ENCODE results near the gene CD69. TPM values are rescaled to one million over a fixed set of nuclear protein-coding genes. Genes with fewer than 3 reads are reported as not detected.
A peak's percentile ranks its signal among the peaks of the same experiment; 100 is the strongest.

Gene CD69
- total RNA-seq, 1 donor from 2014 or later = 0.18 TPM

GRCh38 chr12:9742661-9743060 lies 18.0 kb downstream of the CD69 start:
- H3K4me3 Mint-ChIP-seq (ENCODE audit: unreplicated experiment) = no peak overlapping the region
- FAIRE-seq (no peak), DNase-seq (ENCODE audit: low read depth) (no peak)
- Histone ChIP-seq H4K20me1 (ENCODE audit: insufficient read depth, low read length) (no peaks in the 10 kb centered on the region), H3K36me3 (ENCODE audit: insufficient read depth, low read length) (no peaks in the 10 kb centered on the region), H3K9me3 (ENCODE audit: insufficient read depth, low read depth, low read length) (no peaks in the 10 kb centered on the region), H3K79me2 (ENCODE audit: insufficient read depth, low read length) (no peaks in the 10 kb centered on the region), H3K4me1 (ENCODE audit: insufficient read depth, low read length) (no peaks in the 10 kb centered on the region), H3K9ac (ENCODE audit: low read length) (no peak overlapping the region), H2AFZ (ENCODE audit: low read depth, low read length) (no peak overlapping the region), H3K27ac (ENCODE audit: low read depth, low read length) (no peak overlapping the region), H3K4me2 (ENCODE audit: low read length) (no peak overlapping the region), H3K27me3 (ENCODE audit: insufficient read depth, low read length) (peaks cover 2% of the 10 kb centered on the region), H3K4me3 (ENCODE audit: insufficient read depth, low read depth, low read length) (no peak overlapping the region)
- TF ChIP-seq CTCF (IDR thresholded peaks at IDR 0.05; ENCODE audit: insufficient read depth, low read depth, low read length) (no peak), EZH2 (IDR thresholded peaks at IDR 0.05; ENCODE audit: insufficient read depth, low read length) (no peak)
- no peaks in the 10 kb centered on the region for H3K36me3 Mint-ChIP-seq (ENCODE audit: low read depth, unreplicated experiment)
- no peaks in the 10 kb centered on the region for H3K9me3 Mint-ChIP-seq (ENCODE audit: unreplicated experiment)
- no peak overlapping the region for H3K27ac Mint-ChIP-seq (ENCODE audit: unreplicated experiment)
- H3K27me3 Mint-ChIP-seq (ENCODE audit: low read depth, unreplicated experiment) = no peaks in the 10 kb centered on the region
- peaks cover 2% of the 10 kb centered on the region for H3K4me1 Mint-ChIP-seq (ENCODE audit: low read depth, unreplicated experiment)

GRCh38 chr12:9741726-9742125 lies 19.0 kb downstream of the CD69 start:
- Histone ChIP-seq H3K27me3 (ENCODE audit: insufficient read depth, low read length) (peaks cover 2% of the 10 kb centered on the region), H3K4me2 (ENCODE audit: low read length) (no peak overlapping the region), H3K4me3 (ENCODE audit: insufficient read depth, low read depth, low read length) (no peak overlapping the region), H3K9me3 (ENCODE audit: insufficient read depth, low read depth, low read length) (no peaks in the 10 kb centered on the region), H3K27ac (ENCODE audit: low read depth, low read length) (no peak overlapping the region), H4K20me1 (ENCODE audit: insufficient read depth, low read length) (no peaks in the 10 kb centered on the region), H3K9ac (ENCODE audit: low read length) (no peak overlapping the region), H3K4me1 (ENCODE audit: insufficient read depth, low read length) (no peaks in the 10 kb centered on the region), H3K36me3 (ENCODE audit: insufficient read depth, low read length) (no peaks in the 10 kb centered on the region), H2AFZ (ENCODE audit: low read depth, low read length) (no peak overlapping the region), H3K79me2 (ENCODE audit: insufficient read depth, low read length) (no peaks in the 10 kb centered on the region)
- H3K36me3 Mint-ChIP-seq (ENCODE audit: low read depth, unreplicated experiment) = no peaks in the 10 kb centered on the region
- TF ChIP-seq CTCF (IDR thresholded peaks at IDR 0.05; ENCODE audit: insufficient read depth, low read depth, low read length) (no peak), EZH2 (IDR thresholded peaks at IDR 0.05; ENCODE audit: insufficient read depth, low read length) (no peak)
- DNase-seq (ENCODE audit: low read depth) (no peak), FAIRE-seq (no peak)
- H3K4me3 Mint-ChIP-seq (ENCODE audit: unreplicated experiment) = no peak overlapping the region
- H3K9me3 Mint-ChIP-seq (ENCODE audit: unreplicated experiment) = no peaks in the 10 kb centered on the region
- H3K4me1 Mint-ChIP-seq (ENCODE audit: low read depth, unreplicated experiment) = peaks cover 2% of the 10 kb centered on the region
- no peaks in the 10 kb centered on the region for H3K27me3 Mint-ChIP-seq (ENCODE audit: low read depth, unreplicated experiment)
- no peak overlapping the region for H3K27ac Mint-ChIP-seq (ENCODE audit: unreplicated experiment)

GRCh38 chr12:9740106-9740750 lies 20.5 kb downstream of the CD69 start:
- Mint-ChIP-seq H3K4me3 (ENCODE audit: unreplicated experiment) (no peak overlapping the region), H3K27me3 (ENCODE audit: low read depth, unreplicated experiment) (no peaks in the 10 kb centered on the region)

More at GRCh38 chr12:9740106-9740750, 20.5 kb downstream of the CD69 start:
- Histone ChIP-seq H3K4me3 (ENCODE audit: insufficient read depth, low read depth, low read length) (no peak overlapping the region), H4K20me1 (ENCODE audit: insufficient read depth, low read length) (no peaks in the 10 kb centered on the region), H3K4me2 (ENCODE audit: low read length) (peak overlapping the region; percentile 46), H2AFZ (ENCODE audit: low read depth, low read length) (no peak overlapping the region), H3K27ac (ENCODE audit: low read depth, low read length) (no peak overlapping the region), H3K36me3 (ENCODE audit: insufficient read depth, low read length) (no peaks in the 10 kb centered on the region), H3K9ac (ENCODE audit: low read length) (no peak overlapping the region), H3K27me3 (ENCODE audit: insufficient read depth, low read length) (peaks cover 2% of the 10 kb centered on the region), H3K9me3 (ENCODE audit: insufficient read depth, low read depth, low read length) (no peaks in the 10 kb centered on the region), H3K4me1 (ENCODE audit: insufficient read depth, low read length) (no peaks in the 10 kb centered on the region), H3K79me2 (ENCODE audit: insufficient read depth, low read length) (no peaks in the 10 kb centered on the region)
- Mint-ChIP-seq H3K36me3 (ENCODE audit: low read depth, unreplicated experiment) (no peaks in the 10 kb centered on the region), H3K4me1 (ENCODE audit: low read depth, unreplicated experiment) (peaks cover 2% of the 10 kb centered on the region), H3K9me3 (ENCODE audit: unreplicated experiment) (no peaks in the 10 kb centered on the region), H3K27ac (ENCODE audit: unreplicated experiment) (no peak overlapping the region)
- FAIRE-seq (no peak), DNase-seq (ENCODE audit: low read depth) (no peak)
- no peak for TF ChIP-seq EZH2 (IDR thresholded peaks at IDR 0.05; ENCODE audit: insufficient read depth, low read length)
- no peak for TF ChIP-seq CTCF (IDR thresholded peaks at IDR 0.05; ENCODE audit: insufficient read depth, low read depth, low read length)

Data from astrocyte (in vitro differentiated cells and primary cell).